Kasumi-1 (cell line): Measurements from ENCODE around the gene GOLGA2.
"Not testable (repeated sequence)": the region's sequence is repeated elsewhere in the genome, so short reads cannot be mapped to it uniquely, and the experiment has no call there.

Source experiments
- DNase-seq, 2 experiments: peaks; one replicate each; lab custom pipeline; 2025; lab: John Stamatoyannopoulos, UW

GOLGA2 gene

GRCh38 chr9:128233817-128234406 lies 41.9 kb downstream of the GOLGA2 start:
- DNase-seq = no peak

- no peak for DNase-seq
Observed at GRCh38 chr9:128232528-128233428, 43.0 kb downstream of the GOLGA2 start.

GRCh38 chr9:128231638-128232527 lies 43.9 kb downstream of the GOLGA2 start:
- DNase-seq = no peak

GRCh38 chr9:128230897-128231296 lies 44.9 kb downstream of the GOLGA2 start:
- not testable (repeated sequence) for DNase-seq

- peak in 1 of 2 experiments; percentile 18 for DNase-seq
Observed at GRCh38 chr9:128226412-128226801, 49.4 kb downstream of the GOLGA2 start.

GRCh38 chr9:128225770-128226411 lies 49.9 kb downstream of the GOLGA2 start:
- DNase-seq = no peak

GRCh38 chr9:128224877-128225276 lies 50.9 kb downstream of the GOLGA2 start:
- no peak for DNase-seq

- DNase-seq = no peak
Observed at GRCh38 chr9:128222880-128223670, 52.7 kb downstream of the GOLGA2 start.

GRCh38 chr9:128222026-128222425 lies 53.8 kb downstream of the GOLGA2 start:
- DNase-seq = no peak

GRCh38 chr9:128219831-128220230 lies 56.0 kb downstream of the GOLGA2 start:
- no peak for DNase-seq

GRCh38 chr9:128218518-128219389 lies 57.1 kb downstream of the GOLGA2 start:
- DNase-seq = peak; percentile 88 to 93

GRCh38 chr9:128218172-128218517 lies 57.7 kb downstream of the GOLGA2 start:
- no peak for DNase-seq

GRCh38 chr9:128216781-128217553 lies 58.8 kb downstream of the GOLGA2 start:
- no peak for DNase-seq

- no peak for DNase-seq
Observed at GRCh38 chr9:128215491-128216409, 60.1 kb downstream of the GOLGA2 start.

GRCh38 chr9:128214571-128215490 lies 61.0 kb downstream of the GOLGA2 start:
- DNase-seq = no peak

- no peak for DNase-seq
Observed at GRCh38 chr9:128213746-128214497, 61.9 kb downstream of the GOLGA2 start.

GRCh38 chr9:128211981-128212281 lies 63.9 kb downstream of the GOLGA2 start:
- DNase-seq = no peak
